ENCODE results near the gene KIAA0408. TPM values are rescaled to one million over a fixed set of nuclear protein-coding genes. Genes with fewer than 3 reads are reported as not detected.

The KIAA0408 gene
- total RNA-seq, 3 donors from 2014 or later = 1.1 to 25.0 (median 2.4) TPM

DNA sequence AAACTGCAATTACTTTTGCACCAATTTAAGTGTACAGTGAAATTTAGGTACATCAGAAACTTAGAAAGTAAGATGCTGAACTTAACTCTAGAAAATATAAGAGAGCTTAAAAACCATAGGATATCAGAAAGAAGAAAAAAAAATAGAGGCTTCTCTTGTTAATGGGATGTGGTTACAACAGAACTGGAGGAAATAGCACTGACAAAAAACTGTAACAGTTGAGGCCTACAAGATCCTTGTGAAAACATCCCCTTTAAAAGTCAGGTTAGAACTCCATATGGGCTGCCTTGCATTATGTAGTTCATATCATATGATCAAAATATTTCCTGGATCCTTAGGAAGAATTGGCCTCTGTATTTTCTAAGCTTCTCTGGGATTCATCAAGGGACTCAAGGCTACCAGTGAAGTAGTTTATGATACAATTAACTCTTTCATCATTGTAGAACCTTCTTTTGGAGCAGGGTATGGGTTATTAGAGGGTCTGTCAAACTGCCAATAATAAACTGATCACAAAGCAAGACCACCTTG lies 35.1 kb upstream of the KIAA0408 start:
- Histone ChIP-seq H3K4me3 (no peak overlapping the region), H3K9me3 (no peaks in the 10 kb centered on the region), H3K4me1 (ENCODE audit: low read depth) (no peaks in the 10 kb centered on the region), H3K36me3 (ENCODE audit: low read depth) (no peaks in the 10 kb centered on the region)
- ATAC-seq (no peak), DNase-seq (no peak)
- intact Hi-C loops (cut with DNase I, micrococcal nuclease) = no loop called here
- TF ChIP-seq, protein P1, sequence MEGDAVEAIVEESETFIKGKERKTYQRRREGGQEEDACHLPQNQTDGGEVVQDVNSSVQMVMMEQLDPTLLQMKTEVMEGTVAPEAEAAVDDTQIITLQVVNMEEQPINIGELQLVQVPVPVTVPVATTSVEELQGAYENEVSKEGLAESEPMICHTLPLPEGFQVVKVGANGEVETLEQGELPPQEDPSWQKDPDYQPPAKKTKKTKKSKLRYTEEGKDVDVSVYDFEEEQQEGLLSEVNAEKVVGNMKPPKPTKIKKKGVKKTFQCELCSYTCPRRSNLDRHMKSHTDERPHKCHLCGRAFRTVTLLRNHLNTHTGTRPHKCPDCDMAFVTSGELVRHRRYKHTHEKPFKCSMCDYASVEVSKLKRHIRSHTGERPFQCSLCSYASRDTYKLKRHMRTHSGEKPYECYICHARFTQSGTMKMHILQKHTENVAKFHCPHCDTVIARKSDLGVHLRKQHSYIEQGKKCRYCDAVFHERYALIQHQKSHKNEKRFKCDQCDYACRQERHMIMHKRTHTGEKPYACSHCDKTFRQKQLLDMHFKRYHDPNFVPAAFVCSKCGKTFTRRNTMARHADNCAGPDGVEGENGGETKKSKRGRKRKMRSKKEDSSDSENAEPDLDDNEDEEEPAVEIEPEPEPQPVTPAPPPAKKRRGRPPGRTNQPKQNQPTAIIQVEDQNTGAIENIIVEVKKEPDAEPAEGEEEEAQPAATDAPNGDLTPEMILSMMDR (IDR thresholded peaks at IDR 0.05) = no peak

DNA sequence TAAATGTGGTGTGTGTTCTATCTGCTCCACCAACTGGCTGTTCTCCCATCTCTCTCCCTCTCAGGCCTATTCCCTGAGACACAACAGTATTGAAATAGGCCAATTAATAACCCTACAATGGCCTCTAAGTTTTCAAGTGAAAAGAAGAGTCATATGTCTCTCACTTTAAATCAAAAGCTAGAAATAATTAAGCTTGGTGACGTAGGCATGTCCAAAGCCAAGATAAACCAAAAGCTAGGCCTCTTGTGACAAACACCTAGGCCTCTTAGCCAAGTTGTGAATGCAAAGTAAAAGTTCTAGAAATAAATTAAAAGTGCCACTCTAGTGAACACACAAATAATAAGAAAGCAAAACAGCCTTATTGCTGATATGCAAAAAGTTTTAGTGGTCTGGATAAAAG lies 30.1 kb upstream of the KIAA0408 start:
- no peak for ATAC-seq
- Histone ChIP-seq H3K9me3 (no peaks in the 10 kb centered on the region), H3K36me3 (ENCODE audit: low read depth) (no peaks in the 10 kb centered on the region), H3K4me1 (ENCODE audit: low read depth) (no peaks in the 10 kb centered on the region), H3K4me3 (no peak overlapping the region)
- TF ChIP-seq, protein P1 (IDR thresholded peaks at IDR 0.05) = no peak
- intact Hi-C loops (cut with DNase I, micrococcal nuclease) = no loop called here
- DNase-seq = no peak

DNA sequence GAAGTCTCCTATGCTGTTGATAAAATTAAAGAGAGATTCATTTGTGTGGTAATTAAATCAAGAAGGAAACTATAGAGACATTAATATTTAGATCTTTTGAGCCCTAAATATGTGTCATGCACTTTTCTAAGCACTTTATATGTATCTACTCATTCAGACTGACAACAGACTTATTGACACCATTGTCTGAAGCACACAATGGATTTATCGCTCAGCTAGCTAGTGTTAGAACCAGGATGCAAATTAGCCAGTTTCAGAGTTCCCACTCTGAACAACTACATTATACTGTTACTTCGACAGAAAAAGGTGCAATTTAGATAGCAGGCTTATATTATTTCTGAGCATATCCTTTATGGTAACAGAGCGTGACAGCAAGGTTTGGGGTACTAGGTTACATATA lies 27.7 kb upstream of the KIAA0408 start:
- intact Hi-C loops (cut with DNase I, micrococcal nuclease) = no loop called here

DNA sequence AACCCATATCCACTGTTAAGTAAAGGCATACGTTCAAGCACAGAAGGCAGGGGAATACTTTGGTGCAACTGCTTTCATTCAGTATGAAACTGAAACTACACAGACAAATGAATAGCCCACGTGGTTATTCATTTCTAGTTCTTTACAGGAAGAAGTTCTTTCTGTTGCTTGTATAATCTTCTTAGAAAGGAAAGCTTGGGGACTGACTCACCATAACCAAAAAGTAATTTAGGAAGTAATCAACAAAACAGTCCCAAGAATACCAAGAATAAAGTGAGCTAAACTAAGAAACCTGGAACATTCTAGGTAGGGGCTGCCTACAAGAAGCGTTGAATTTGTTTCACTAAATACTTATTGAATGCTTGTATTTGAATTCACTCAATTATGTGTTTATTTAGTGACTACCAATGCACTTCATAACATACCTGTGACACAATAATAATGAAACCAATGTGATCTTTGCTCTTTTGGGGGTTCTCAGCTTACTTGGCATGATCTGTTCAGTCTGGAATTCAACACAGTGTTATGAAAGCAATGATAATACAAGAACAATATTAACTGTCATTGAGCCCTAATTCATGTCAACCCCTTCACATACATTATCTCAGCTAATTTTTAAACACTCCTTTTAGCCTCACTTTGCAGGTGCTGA lies 25.1 kb upstream of the KIAA0408 start:
- ATAC-seq = peak; percentile 92
- H3K9me3 ChIP-seq = no peaks in the 10 kb centered on the region
- TF ChIP-seq, protein P1 (IDR thresholded peaks at IDR 0.05) = no peak
- no peaks in the 10 kb centered on the region for H3K36me3 ChIP-seq (ENCODE audit: low read depth)
- H3K4me3 ChIP-seq = no peak overlapping the region
- H3K4me1 ChIP-seq (ENCODE audit: low read depth) = no peaks in the 10 kb centered on the region
- no peak for DNase-seq
- intact Hi-C loops (cut with DNase I, micrococcal nuclease) = no loop called here

More for the DNA sequence above, 27.7 kb upstream of the KIAA0408 start:
- TF ChIP-seq, protein P1 (IDR thresholded peaks at IDR 0.05) = no peak
- no peak for DNase-seq
- no peaks in the 10 kb centered on the region for H3K4me1 ChIP-seq (ENCODE audit: low read depth)
- no peaks in the 10 kb centered on the region for H3K36me3 ChIP-seq (ENCODE audit: low read depth)
- ATAC-seq = no peak
- H3K4me3 ChIP-seq = no peak overlapping the region
- H3K9me3 ChIP-seq = no peaks in the 10 kb centered on the region

DNA sequence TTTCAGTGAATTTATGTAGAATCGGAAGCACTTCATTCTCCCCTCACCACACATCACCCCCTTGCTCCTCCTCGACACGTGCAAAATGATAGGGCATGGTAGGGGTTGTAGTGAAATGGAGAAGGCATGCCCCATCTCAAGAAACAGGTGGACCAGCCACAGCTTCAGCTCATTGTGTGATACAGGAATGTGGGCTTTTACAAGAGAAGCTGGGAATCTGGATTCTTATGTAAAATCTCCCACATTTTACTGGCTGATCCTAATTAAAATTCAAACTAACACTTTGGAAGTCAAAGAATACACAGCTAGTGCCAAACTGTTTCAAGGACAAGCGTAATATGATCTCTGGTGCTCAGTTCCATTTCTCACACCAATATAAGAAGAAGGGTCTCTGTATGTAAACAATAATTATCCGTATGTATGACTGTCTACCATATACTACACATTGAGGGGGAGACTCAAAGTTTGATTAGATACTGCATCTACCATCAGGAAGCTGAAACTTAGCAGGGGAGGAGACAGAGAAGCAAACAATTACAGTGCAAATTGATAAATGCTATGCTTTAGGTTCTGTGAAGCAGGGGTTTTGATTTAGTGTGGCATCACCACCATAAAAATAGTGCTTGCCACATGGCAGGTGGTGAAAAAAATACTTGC lies 24.3 kb upstream of the KIAA0408 start:
- intact Hi-C loops (cut with DNase I, micrococcal nuclease) = no loop called here
- TF ChIP-seq, protein P1 (IDR thresholded peaks at IDR 0.05) = no peak
- Histone ChIP-seq H3K4me3 (no peak overlapping the region), H3K9me3 (no peaks in the 10 kb centered on the region), H3K36me3 (ENCODE audit: low read depth) (no peaks in the 10 kb centered on the region), H3K4me1 (ENCODE audit: low read depth) (no peaks in the 10 kb centered on the region)
- ATAC-seq (peak; percentile 22), DNase-seq (no peak)

All from mucosa of descending colon (tissue), 3 donors.